Inflammatory macrophage treated with lipopolysaccharide for 1 hour (primary cell): Measurements from ENCODE around the gene DPH2.

Experiments used
- DNase-seq, 2 donors: peaks; one replicate each; pipeline ENCODE4 v3.0.0-alpha.2; 2020 to 2022

Gene DPH2

DNA sequence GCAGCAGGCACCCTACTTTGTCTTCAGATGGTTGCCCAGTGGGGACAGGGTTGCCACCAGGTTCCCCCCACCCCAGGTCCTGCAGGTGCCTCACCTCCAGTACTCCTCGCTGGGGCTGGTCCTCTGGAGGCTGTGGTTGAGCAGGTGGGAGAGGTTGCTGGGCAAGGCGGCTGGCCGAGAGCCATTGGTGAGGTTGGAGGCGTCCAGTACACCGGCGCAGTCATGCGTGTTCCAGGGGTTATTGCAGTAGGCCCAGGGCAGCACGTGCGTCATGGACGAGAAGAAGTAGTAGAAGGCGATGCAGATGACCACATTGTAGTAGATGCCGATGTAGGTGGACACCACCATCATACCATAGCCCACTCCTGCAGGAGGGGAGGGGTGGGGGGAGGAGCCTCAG, 38.4 kb downstream of the DPH2 start:
- no peak for DNase-seq

GRCh38 chr1:44010935-44011471, 41.2 kb downstream of the DPH2 start:
- no peak for DNase-seq

- no peak for DNase-seq
These were observed 42.6 kb downstream of the DPH2 start for GRCh38 chr1:44012404-44012803.

- no peak for DNase-seq
These were observed 43.3 kb downstream of the DPH2 start for GRCh38 chr1:44012941-44013609.

DNA sequence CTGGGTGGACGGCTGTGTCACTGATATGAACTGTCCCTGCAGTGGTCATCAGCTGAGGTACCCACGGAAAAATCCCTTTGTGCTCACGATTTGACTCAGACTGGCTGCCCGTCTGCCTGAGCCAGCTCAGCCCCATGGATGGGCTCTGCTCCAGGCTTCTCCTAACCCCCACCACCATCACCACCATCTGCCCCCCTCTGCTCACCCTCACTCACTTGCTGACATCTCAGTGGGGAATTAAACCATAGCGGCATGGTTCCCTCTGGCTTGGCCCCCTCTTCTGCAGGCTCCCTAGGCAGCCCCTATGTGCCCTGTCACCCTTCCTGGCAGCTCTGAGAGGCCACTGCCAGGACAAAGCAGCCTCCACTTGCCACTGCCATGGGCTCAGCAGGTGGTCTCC, 44.1 kb downstream of the DPH2 start:
- DNase-seq, result no peak

DNA sequence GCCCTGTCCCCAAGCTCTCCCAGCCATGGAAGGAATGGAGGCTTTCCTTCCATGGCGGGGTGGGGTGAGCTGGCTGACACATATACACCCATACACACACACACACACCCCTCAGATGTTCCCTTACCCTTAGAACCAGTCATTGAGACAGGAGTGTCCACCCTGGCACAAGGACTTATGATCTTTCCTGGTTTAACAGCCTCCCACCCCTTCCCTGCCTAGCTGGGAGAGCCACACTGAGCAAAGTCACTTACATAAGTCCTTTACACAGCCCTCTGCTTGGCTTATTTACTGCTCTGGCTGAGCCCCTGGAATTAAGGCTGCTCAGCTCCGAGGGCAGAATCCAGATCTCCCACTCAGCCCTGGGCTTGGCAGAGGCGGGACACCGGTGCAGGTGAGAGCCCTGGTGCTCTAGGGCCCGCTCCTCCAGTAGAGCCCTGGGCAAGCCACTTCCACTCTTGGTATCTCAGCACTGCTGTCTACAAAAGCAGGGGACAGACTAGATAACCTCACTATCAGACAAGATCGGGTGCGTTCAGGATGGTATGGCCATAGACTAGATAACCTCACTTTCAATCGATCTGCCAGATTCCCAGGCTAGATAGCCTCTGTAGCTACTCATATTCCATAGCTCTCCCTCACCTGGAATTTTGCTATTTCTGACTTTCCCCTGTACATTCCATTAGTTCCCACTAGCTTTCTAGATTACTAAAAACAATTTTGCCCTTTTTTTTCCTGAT, 44.7 kb downstream of the DPH2 start:
- no peak for DNase-seq

DNA sequence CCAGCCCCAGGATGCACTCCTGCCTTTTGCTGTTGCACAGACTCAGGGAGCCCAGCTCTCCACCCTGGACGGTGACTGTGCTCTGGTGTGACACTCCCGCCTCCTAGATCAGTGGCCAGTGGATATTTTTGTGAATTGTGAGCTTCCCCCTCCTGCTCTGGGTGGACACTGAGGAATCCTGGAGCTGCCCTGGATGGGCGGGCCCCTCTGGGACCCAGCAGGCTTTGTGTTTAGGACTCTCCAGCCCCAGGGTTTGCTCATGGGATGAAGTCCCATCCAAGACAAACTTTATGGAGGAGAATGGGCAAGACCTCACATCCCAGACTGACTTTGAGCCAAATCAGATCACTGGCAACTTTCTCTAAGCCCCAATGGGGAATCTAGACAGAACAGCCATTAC, 45.4 kb downstream of the DPH2 start:
- DNase-seq, result no peak

DNA sequence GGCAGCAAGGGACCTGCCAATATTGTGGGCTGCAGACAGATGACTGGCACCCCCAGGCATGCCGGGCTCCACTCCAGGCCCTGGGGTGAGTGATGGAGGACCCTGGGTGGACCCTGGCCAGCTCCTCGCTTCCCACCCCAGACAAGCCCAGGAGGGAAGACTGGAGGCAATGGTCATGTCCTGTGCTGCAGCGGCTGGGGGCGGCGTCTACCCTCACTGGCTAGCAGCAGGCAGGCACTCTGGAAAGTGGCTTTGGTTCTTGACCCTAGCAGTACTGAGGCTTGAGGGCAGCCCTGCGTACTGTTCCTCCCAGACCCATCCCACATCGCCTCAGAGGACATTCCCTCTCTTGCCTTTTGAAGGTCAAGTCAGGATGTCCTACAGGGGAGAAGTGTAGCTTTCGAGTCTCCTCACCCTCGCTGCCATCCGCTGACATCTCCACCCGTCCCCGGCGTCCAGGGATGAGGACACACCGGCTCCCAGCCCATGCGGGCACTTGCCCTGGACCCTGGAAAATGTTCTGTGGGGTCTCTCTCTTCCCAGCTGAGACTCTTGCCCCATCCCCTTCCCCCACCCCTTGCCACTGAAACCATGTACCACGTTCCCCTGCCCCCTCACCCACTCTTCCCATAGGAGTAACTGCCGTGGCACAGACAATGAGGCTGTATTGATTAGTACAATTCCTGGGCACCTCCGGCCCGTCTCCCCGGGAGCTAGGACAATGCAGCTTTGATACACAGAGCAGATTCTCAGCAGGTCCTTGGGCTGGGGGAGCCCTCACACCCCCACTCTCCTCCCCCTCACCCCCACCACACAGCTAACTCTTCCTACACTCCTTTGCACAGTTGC, 46.5 kb downstream of the DPH2 start:
- DNase-seq, result no peak

GRCh38 chr1:44016890-44017400, 47.1 kb downstream of the DPH2 start:
- no peak for DNase-seq

GRCh38 chr1:44019466-44019948, 49.7 kb downstream of the DPH2 start:
- DNase-seq, result no peak

DNA sequence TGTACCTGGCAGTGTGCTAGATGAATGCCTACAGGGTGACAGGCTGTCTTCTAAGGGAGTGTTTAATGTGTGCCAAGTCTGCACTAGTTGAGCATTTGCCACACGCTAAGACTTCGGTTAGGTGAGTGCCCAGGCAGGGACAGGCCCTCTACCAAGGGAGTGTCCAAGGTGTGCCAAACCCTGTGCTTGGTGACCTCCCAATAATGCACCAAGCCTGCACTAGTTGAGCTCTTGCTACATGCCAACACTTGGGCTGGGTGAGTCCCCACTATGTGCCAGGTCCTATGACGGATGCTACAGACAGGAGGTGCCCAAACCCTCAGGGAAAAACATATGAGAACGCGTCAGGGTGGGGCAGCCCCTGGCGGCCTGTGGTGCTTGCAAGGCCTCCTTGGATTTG, 50.7 kb downstream of the DPH2 start:
- no peak for DNase-seq

DNA sequence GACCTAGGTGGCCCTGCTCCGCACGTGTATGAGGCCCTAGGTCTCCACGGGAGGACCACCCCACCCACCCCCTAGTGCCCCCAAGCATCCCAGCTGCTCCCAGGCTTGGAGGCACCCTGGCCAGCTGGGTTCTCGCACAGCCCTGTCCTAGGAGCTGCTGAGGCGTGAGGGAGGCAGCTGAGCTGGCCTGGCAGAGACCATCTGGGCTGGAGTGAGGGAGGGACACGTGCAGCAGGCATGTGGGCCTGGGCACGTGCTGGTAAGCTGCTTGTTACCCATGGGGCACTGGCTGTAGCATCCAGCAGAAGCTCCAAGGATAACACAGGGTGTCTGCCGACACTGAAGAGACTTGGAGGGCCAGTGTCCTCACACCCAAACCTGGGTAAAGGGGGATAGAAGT, 51.3 kb downstream of the DPH2 start:
- no peak for DNase-seq

DNA sequence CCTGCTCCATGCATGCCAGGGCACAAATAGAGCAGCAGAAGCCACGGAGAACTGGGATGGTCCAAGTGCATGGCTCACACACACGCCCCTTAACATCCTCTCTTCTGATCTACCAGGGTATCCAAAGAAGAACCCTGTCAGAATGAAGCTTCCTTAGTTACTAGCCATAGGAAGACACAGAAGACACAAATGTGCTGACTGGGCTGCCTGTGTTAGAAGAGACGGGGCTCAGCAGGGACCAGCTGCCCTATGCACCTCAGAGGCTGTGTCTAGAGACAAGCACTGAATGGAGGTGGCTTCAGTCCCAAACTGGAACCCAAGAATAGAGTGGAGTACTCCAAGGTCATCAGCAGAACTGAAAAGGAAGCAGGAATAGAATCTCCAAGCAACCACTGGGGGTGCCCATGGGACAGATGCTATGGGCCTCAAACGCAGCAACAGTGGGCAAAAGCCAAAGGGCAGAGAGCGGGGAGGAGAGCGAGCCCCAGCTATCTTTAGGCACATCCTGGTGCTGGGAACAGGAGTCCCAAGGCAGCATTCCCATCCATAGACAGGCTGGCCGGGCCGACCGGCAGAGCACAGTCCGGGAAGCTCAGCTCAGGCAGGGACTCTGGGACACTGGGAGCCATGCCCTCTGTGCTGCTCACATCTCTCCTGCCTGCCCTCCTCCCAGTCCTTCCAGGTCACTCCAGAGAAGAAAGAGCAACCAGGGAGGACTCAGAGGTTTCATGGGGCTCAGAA, 51.9 kb downstream of the DPH2 start:
- no peak for DNase-seq
